Astrocyte (in vitro differentiated cells and primary cell): Measurements from ENCODE around the gene PUDP. TPM values are rescaled to one million over a fixed set of nuclear protein-coding genes. Genes with fewer than 3 reads are reported as not detected.

Experiments
- DNase-seq: peaks from one replicate; pipeline ENCODE4 v3.0.0-alpha.2; 2010; ENCODE audit warnings: low read depth
- FAIRE-seq: peaks from 2 replicates; lab custom pipeline; 2011; peaks lifted over from hg19 to GRCh38; lab: Jason Lieb, UNC
- H2AFZ ChIP-seq: 2 replicates; pipeline ENCODE4 v1.6.0; 2012; ENCODE audit warnings: low read depth, low read length, inconsistent platforms
- H3K27ac ChIP-seq: 2 replicates; pipeline ENCODE4 v1.5.1; 2011; ENCODE audit warnings: low read depth, low read length, inconsistent platforms
- H3K27me3 ChIP-seq: 2 replicates; pipeline ENCODE4 v1.6.0; 2011; ENCODE audit warnings: low read length, inconsistent platforms; ENCODE audit not compliant: insufficient read depth
- H3K36me3 ChIP-seq: 2 replicates; pipeline ENCODE4 v1.5.1; 2011; ENCODE audit warnings: low read length, inconsistent platforms; ENCODE audit not compliant: insufficient read depth
- H3K4me1 ChIP-seq: 2 replicates; pipeline ENCODE4 v1.5.1; 2011; ENCODE audit warnings: low read length, inconsistent platforms; ENCODE audit not compliant: insufficient read depth
- H3K4me2 ChIP-seq: 2 replicates; pipeline ENCODE4 v1.6.0; 2012; ENCODE audit warnings: low read length, inconsistent platforms
- H3K4me3 ChIP-seq: 2 replicates; pipeline ENCODE4 v1.5.1; 2011; ENCODE audit warnings: low read depth, mild to moderate bottlenecking, low read length, inconsistent platforms; ENCODE audit not compliant: insufficient read depth
- H3K79me2 ChIP-seq: 2 replicates; pipeline ENCODE4 v1.6.0; 2012; ENCODE audit warnings: mild to moderate bottlenecking, low read length, inconsistent platforms; ENCODE audit not compliant: insufficient read depth
- H3K9ac ChIP-seq: 2 replicates; pipeline ENCODE4 v1.6.0; 2012; ENCODE audit warnings: mild to moderate bottlenecking, low read length, inconsistent platforms
- H3K9me3 ChIP-seq: 2 replicates; pipeline ENCODE4 v1.5.1; 2012; ENCODE audit warnings: low read depth, mild to moderate bottlenecking, low read length, inconsistent platforms; ENCODE audit not compliant: insufficient read depth
- H4K20me1 ChIP-seq: 2 replicates; pipeline ENCODE4 v1.6.0; 2012; ENCODE audit warnings: low read length, inconsistent platforms; ENCODE audit not compliant: insufficient read depth
- H3K27ac Mint-ChIP-seq: one replicate; pipeline ENCODE4 v1.8.0; 2021; ENCODE audit warnings: mild to moderate bottlenecking, mixed read lengths; ENCODE audit not compliant: unreplicated experiment
- H3K27me3 Mint-ChIP-seq: one replicate; pipeline ENCODE4 v1.8.0; 2021; ENCODE audit warnings: low read depth, mixed read lengths; ENCODE audit not compliant: unreplicated experiment
- H3K36me3 Mint-ChIP-seq: one replicate; pipeline ENCODE4 v1.8.0; 2021; ENCODE audit warnings: low read depth, mixed read lengths; ENCODE audit not compliant: unreplicated experiment
- H3K4me1 Mint-ChIP-seq: one replicate; pipeline ENCODE4 v1.8.0; 2021; ENCODE audit warnings: low read depth, mixed read lengths; ENCODE audit not compliant: unreplicated experiment
- H3K4me3 Mint-ChIP-seq: one replicate; pipeline ENCODE4 v1.8.0; 2021; ENCODE audit warnings: mild to moderate bottlenecking, moderate library complexity, mixed read lengths; ENCODE audit not compliant: unreplicated experiment
- H3K9me3 Mint-ChIP-seq: one replicate; pipeline ENCODE4 v1.8.0; 2021; ENCODE audit warnings: mild to moderate bottlenecking, mixed read lengths; ENCODE audit not compliant: unreplicated experiment
- CTCF ChIP-seq: IDR thresholded peaks from 2 replicates; pipeline ENCODE4 v1.5.1; 2011; ENCODE audit warnings: low read depth, mild to moderate bottlenecking, inconsistent platforms, low read length, moderate library complexity; ENCODE audit not compliant: insufficient read depth
- EZH2 ChIP-seq: IDR thresholded peaks from 2 replicates; pipeline ENCODE4 v1.6.1; 2012; ENCODE audit warnings: mild to moderate bottlenecking, low read length, inconsistent platforms; ENCODE audit not compliant: insufficient read depth
- total RNA-seq: library from RNA; stranded (reverse); gene quantifications from 2 replicates; pipeline ENCODE4 v1.2.1, GENCODE V29; 2021

Gene PUDP
- total RNA-seq, 1 donor from 2014 or later = 21.8 TPM

- H2AFZ ChIP-seq = no peak overlapping the region
- Mint-ChIP-seq H3K27ac (no peak overlapping the region), H3K4me1 (peaks cover 4% of the 10 kb centered on the region), H3K4me3 (no peak overlapping the region), H3K9me3 (no peaks in the 10 kb centered on the region), H3K36me3 (no peaks in the 10 kb centered on the region), H3K27me3 (no peaks in the 10 kb centered on the region)
- H3K4me1 ChIP-seq = no peaks in the 10 kb centered on the region
- DNase-seq (no peak), FAIRE-seq (peak; percentile 84)
- no peak overlapping the region for H3K4me2 ChIP-seq
- H3K27me3 ChIP-seq = no peaks in the 10 kb centered on the region
- H3K36me3 ChIP-seq = no peaks in the 10 kb centered on the region
- no peaks in the 10 kb centered on the region for H3K79me2 ChIP-seq
- H4K20me1 ChIP-seq = no peaks in the 10 kb centered on the region
- no peak overlapping the region for H3K27ac ChIP-seq
- TF ChIP-seq EZH2 (no peak), CTCF (no peak)
- no peak overlapping the region for H3K9ac ChIP-seq
- H3K4me3 ChIP-seq = no peak overlapping the region
- H3K9me3 ChIP-seq = no peaks in the 10 kb centered on the region
Measured at GRCh38 chrX:7164174-7164573, 16.2 kb upstream of the PUDP start.

- Histone ChIP-seq H3K79me2 (no peaks in the 10 kb centered on the region), H4K20me1 (no peaks in the 10 kb centered on the region), H3K9me3 (no peaks in the 10 kb centered on the region), H3K36me3 (no peaks in the 10 kb centered on the region), H3K4me1 (no peaks in the 10 kb centered on the region), H3K4me3 (no peak overlapping the region), H2AFZ (no peak overlapping the region), H3K27me3 (no peaks in the 10 kb centered on the region), H3K27ac (no peak overlapping the region), H3K4me2 (no peak overlapping the region), H3K9ac (no peak overlapping the region)
- Mint-ChIP-seq H3K36me3 (no peaks in the 10 kb centered on the region), H3K4me1 (peaks cover 8% of the 10 kb centered on the region), H3K27ac (no peak overlapping the region), H3K9me3 (no peaks in the 10 kb centered on the region), H3K27me3 (no peaks in the 10 kb centered on the region), H3K4me3 (no peak overlapping the region)
- DNase-seq = no peak
- no peak for TF ChIP-seq CTCF
- TF ChIP-seq EZH2 = no peak
- peak; percentile 62 for FAIRE-seq
Measured at GRCh38 chrX:7163146-7163677, 15.3 kb upstream of the PUDP start.

- Mint-ChIP-seq H3K4me1 (peaks cover 9% of the 10 kb centered on the region), H3K27ac (peak overlapping the region; percentile 20), H3K9me3 (no peaks in the 10 kb centered on the region), H3K4me3 (no peak overlapping the region), H3K27me3 (no peaks in the 10 kb centered on the region), H3K36me3 (no peaks in the 10 kb centered on the region)
- Histone ChIP-seq H3K79me2 (no peaks in the 10 kb centered on the region), H3K9ac (no peak overlapping the region), H3K4me1 (no peaks in the 10 kb centered on the region), H3K4me3 (no peak overlapping the region), H4K20me1 (no peaks in the 10 kb centered on the region), H3K9me3 (no peaks in the 10 kb centered on the region), H2AFZ (no peak overlapping the region), H3K36me3 (no peaks in the 10 kb centered on the region), H3K27me3 (no peaks in the 10 kb centered on the region), H3K27ac (no peak overlapping the region), H3K4me2 (no peak overlapping the region)
- FAIRE-seq (peak; percentile 73), DNase-seq (no peak)
- no peak for TF ChIP-seq CTCF
- TF ChIP-seq EZH2 = no peak
Measured at GRCh38 chrX:7159149-7159861, 11.4 kb upstream of the PUDP start.
